AG09319 (cell line): Measurements from ENCODE around the gene VSTM2L.

Experiments used
- DNase-seq: peaks from one replicate; pipeline ENCODE4 v3.0.0-alpha.2; 2010; ENCODE audit warnings: low read depth; ENCODE audit errors: extremely low read depth
- CTCF ChIP-seq: IDR thresholded peaks from 2 replicates; pipeline ENCODE4 v1.5.1; 2011; ENCODE audit warnings: low read depth, mild to moderate bottlenecking, inconsistent platforms, low read length, moderate library complexity

The VSTM2L gene

GRCh38 chr20:37968841-37969401 lies 66.0 kb downstream of the VSTM2L start:
- no peak for TF ChIP-seq CTCF
- DNase-seq: no peak

- no peak for DNase-seq
- no peak for TF ChIP-seq CTCF
These were observed 67.3 kb downstream of the VSTM2L start for GRCh38 chr20:37969949-37970855.

GRCh38 chr20:37970856-37971245 lies 67.9 kb downstream of the VSTM2L start:
- no peak for DNase-seq

DNA sequence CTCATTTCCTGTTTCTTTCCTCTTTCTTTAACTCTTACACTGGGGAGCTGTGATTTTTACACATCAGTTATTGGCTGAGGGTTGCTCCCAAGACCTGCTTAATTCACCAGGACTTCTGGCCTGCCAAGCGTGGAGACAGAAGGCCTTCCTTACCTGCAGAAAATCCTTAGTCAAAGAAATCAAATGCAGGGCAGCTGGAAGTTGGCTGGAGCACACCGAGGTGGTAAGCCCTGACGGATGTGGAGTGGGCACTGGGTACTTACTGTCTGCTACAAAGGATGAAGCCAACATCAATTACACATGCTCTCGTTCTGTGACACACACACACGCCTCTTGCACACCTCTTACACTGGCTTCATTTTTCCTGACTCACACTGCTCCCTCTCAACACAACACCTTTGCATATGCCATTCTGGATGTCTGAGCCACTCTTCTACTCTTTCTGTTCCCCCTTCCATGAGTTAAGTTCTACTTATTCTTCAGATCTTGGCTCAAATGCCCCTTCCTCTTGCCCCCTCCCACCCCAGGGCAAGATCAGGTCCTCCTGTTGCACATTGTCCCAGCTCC lies 68.7 kb downstream of the VSTM2L start:
- no peak for TF ChIP-seq CTCF
- DNase-seq: no peak

More at GRCh38 chr20:37970856-37971245, 67.9 kb downstream of the VSTM2L start:
- TF ChIP-seq CTCF: no peak

DNA sequence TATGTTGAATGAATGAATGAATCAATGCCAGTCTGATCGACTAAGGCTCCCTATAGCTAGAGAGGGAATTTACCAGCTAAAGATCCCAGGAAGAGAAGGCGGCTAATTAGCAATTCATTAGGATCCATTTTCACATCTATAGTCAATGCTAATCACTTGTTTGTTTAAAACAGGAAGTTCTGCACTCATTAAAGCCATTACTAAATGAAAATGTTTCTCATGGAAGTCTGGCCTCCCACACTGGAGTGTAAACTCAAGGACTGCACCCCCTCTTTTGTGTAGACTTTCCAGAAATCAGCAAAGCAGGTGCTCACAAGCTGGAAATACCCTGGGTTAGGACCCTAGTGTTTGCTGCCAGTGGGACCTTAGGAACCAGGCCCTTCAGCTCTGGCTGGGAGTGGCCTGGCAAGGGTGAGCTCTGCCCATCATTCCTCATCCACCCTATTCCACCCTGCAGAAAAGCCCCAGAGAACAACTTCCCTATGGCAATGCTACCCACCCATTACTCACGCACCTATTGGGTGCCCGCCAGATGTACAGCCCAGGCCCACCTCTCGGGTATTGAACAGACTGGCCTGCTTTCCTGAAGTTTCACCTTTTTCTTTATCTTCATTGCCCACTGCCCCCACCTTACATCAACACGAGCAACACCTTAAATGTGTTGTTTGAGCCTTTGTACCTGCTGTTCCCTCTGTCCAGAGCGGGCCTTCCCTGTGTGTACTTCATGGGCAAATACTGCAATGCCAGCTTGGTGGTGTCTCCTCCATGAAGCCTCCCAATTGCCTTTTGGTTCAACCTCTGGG lies 69.5 kb downstream of the VSTM2L start:
- DNase-seq: no peak
- no peak for TF ChIP-seq CTCF

- no peak for TF ChIP-seq CTCF
- no peak for DNase-seq
These were observed 70.4 kb downstream of the VSTM2L start for GRCh38 chr20:37973059-37973910.
